Subcutaneous adipose tissue (tissue), 4 donors: ENCODE measurements around the gene CCDC181. TPM values are rescaled to one million over a fixed set of nuclear protein-coding genes. Genes with fewer than 3 reads are reported as not detected.

Source experiments
- small RNA-seq: library from RNA; depleted of rRNA; stranded (forward); fragments of <200 nt; gene quantifications from one replicate; pipeline ENCODE3, GENCODE V24; 2016
- total RNA-seq, 4 donors: library from RNA; depleted of rRNA; stranded (reverse); fragments of >200 nt; gene quantifications; one replicate each; pipeline ENCODE4 v1.1.0, GENCODE V29; 2016
- TF ChIP-seq, protein P1 (sequence below): fragments of 450-650 bp; IDR thresholded peaks from one replicate; pipeline ENCODE4 v1.5.1; 2016; ENCODE audit warnings: low read depth, mild to moderate bottlenecking, control low read depth, antibody characterized with exemption, moderate library complexity

CCDC181 gene
- total RNA-seq, 4 donors from 2014 or later: not detected

DNA sequence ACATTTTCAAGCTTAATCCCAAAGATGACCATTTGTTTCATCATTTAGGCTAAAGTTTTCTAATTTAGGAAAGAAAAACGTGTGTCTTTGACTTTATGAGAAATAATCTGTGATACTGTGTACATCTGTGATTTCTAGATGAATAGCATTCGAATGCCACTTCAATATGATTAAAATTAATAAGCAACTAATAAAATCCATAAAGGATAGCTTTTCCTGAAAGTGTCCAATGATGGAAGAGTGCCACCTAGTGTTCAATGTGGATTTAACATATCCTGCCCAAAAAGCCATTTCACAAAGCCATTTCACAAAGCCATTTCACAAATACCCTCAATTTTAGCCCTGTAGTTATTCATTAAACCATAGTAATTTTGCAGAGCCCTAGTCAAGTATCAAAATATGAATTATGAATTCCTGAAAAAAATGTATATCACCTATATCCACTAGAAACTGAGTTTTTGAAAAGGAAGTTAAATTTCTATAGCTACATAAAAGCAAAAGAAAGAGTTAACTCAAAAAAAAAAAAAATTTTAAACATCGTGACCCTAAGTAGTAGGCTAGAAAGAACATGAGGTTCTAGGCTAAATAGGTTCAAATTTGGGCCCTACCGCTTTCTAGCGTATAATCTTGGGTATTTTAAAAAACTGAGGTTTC is 78.8 kb downstream of the CCDC181 start:
- TF ChIP-seq, protein P1, sequence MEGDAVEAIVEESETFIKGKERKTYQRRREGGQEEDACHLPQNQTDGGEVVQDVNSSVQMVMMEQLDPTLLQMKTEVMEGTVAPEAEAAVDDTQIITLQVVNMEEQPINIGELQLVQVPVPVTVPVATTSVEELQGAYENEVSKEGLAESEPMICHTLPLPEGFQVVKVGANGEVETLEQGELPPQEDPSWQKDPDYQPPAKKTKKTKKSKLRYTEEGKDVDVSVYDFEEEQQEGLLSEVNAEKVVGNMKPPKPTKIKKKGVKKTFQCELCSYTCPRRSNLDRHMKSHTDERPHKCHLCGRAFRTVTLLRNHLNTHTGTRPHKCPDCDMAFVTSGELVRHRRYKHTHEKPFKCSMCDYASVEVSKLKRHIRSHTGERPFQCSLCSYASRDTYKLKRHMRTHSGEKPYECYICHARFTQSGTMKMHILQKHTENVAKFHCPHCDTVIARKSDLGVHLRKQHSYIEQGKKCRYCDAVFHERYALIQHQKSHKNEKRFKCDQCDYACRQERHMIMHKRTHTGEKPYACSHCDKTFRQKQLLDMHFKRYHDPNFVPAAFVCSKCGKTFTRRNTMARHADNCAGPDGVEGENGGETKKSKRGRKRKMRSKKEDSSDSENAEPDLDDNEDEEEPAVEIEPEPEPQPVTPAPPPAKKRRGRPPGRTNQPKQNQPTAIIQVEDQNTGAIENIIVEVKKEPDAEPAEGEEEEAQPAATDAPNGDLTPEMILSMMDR: no peak

DNA sequence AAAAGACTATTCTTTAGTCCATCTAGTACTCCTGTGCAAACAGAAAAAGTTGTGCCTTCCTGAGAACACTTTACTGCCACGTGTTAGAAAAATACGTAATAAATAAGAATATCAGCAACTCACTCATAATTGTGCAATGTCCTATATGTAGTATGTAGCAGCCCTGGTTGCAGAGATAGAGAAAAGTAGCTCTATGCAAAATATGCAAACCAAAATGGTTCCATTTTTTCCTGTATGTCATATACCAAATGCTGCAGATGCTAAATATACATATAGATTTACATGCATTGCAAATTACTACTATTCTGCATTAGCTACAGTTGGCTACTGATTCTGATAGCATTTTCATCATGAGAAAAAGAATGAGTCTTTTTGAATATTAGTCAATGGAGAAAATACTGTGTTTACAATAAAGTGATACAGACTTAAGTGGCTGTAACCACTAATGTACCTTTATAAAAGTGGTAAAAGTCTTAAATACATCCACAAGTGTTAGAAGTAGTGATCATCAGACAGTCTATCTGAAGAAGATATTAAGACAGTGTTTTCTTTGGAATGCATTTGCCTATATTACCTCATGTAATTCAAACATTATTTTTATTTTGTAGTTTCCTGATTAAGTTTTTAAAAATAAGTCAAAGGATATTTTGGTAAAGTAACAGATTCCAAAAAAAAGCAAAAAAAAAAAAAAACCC is 79.4 kb downstream of the CCDC181 start:
- TF ChIP-seq, protein P1: no peak

DNA sequence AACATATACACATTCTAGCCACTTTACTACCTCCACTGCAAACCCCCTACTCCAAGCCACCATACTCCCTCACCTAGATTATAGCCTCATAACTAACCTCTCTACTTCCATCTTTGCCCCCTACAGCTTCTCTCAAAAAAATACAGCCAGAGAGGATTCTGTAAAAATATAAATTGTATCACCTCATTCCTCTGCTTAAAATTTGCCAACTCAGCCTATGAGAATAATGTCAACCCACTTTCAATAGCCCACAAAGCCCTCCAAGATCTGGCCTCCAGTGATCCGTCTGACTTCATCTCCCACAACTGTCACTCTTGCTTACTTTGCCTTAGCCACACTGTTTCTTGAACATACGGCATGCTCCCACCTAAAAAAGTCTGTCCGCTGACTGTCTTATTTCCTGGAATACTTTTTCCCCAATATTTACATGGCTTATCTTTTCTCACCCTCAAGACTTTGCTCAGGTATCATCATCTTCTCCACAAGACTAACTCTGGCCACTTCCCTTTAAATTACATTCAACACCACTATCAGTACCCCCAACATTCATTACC is 81.2 kb downstream of the CCDC181 start:
- TF ChIP-seq, protein P1: no peak

DNA sequence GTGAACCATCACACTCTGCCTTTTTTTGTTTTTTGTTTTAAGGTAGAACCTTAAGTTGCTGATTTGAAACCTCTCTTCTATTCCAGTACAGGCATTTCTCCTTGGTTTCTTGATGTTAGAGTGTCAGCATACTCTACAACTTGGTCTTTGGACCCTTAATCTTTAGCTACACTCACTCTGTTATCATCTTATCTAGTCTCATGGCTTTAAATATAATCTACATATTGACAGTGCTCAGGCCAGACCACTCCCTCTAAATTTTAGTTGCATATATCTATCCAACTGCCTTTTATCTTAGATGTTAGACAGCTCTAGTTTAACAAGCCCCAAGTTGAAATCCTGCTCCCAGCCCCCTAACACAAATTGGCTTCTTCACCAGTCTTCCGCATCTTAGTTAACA is 81.8 kb downstream of the CCDC181 start:
- TF ChIP-seq, protein P1: no peak

Small RNAs within 50 kb of the gene (small RNA-seq; reads per million reads assigned to genes)
- not detected for gene AL021068.2

Other genes with a start within 250 kb of the CCDC181 start
- gene NME7, start 59.7 kb downstream of the CCDC181 start, total RNA-seq: 10 to 100 TPM; 10.5 to 14.2 (median 12.9) TPM
- gene BLZF1, start 59.3 kb downstream of the CCDC181 start, total RNA-seq: 10 to 100 TPM; 15.4 to 36.5 (median 23.6) TPM
- gene SLC19A2, start 58.5 kb upstream of the CCDC181 start, total RNA-seq: 10 to 100 TPM; 26.2 to 79.7 (median 41.4) TPM
- gene F5, start 159.0 kb upstream of the CCDC181 start, total RNA-seq: 10 to 100 TPM in 2 of 4 donors, 1 to 10 TPM in 2; 2.3 to 16.3 (median 8.2) TPM
- gene SELP, start 202.7 kb upstream of the CCDC181 start, total RNA-seq: 10 to 100 TPM in 2 of 4 donors, 1 to 10 TPM in 2; 5.1 to 15.0 (median 9.6) TPM